Trophoblast cell (in vitro differentiated cells and primary cell): ENCODE data around the gene LITAF.

Experiments used
- DNase-seq, 2 donors: peaks; one replicate each; pipeline ENCODE4 v3.0.0-alpha.2; 2016
- H2AFZ ChIP-seq: 2 replicates; pipeline ENCODE4 v1.6.1; 2013; ENCODE audit warnings: low read length, moderate library complexity, mild to moderate bottlenecking; ENCODE audit not compliant: insufficient read depth, poor library complexity
- H2AK5ac ChIP-seq: 2 replicates; pipeline ENCODE4 v1.6.1; 2013; ENCODE audit warnings: mild to moderate bottlenecking, low read length
- H2BK120ac ChIP-seq: 2 replicates; pipeline ENCODE4 v1.6.1; 2013; ENCODE audit warnings: low read length, mild to moderate bottlenecking, moderate library complexity; ENCODE audit not compliant: insufficient read depth, poor library complexity
- H2BK12ac ChIP-seq: 2 replicates; pipeline ENCODE4 v1.6.1; 2013; ENCODE audit warnings: mild to moderate bottlenecking, low read length, moderate library complexity
- H2BK5ac ChIP-seq: 2 replicates; pipeline ENCODE4 v1.6.1; 2013; ENCODE audit warnings: low read length, low read depth, moderate library complexity, mild to moderate bottlenecking; ENCODE audit not compliant: poor library complexity
- H3K14ac ChIP-seq: 2 replicates; pipeline ENCODE4 v1.6.1; 2013; ENCODE audit warnings: mild to moderate bottlenecking, low read length
- H3K18ac ChIP-seq: 2 replicates; pipeline ENCODE4 v1.6.1; 2013; ENCODE audit warnings: mild to moderate bottlenecking, low read length
- H3K23ac ChIP-seq: 2 replicates; pipeline ENCODE4 v1.6.1; 2013; ENCODE audit warnings: low read length
- H3K27ac ChIP-seq: 2 replicates; pipeline ENCODE4 v1.5.1; 2013; ENCODE audit warnings: low read depth, mild to moderate bottlenecking, inconsistent platforms, low read length, moderate library complexity
- H3K27me3 ChIP-seq: 2 replicates; pipeline ENCODE4 v1.6.1; 2013; ENCODE audit warnings: inconsistent platforms, mild to moderate bottlenecking, low read length, moderate library complexity; ENCODE audit not compliant: insufficient read depth
- H3K36me3 ChIP-seq, 2 experiments: 1 replicate in 1 of 2; 2 replicates in 1 of 2; pipeline ENCODE4 v1.6.1; 2013; ENCODE audit warnings: low read length in 2 of 2, mild to moderate bottlenecking in 2 of 2, moderate library complexity in 1 of 2; ENCODE audit not compliant: insufficient read depth in 2 of 2, control insufficient read depth in 1 of 2
- H3K4ac ChIP-seq: 2 replicates; pipeline ENCODE4 v1.6.1; 2013; ENCODE audit warnings: low read depth, mild to moderate bottlenecking, low read length, moderate library complexity
- H3K4me1 ChIP-seq, 2 experiments: 1 replicate in 1 of 2; 2 replicates in 1 of 2; pipeline ENCODE4 v1.6.1; 2013; ENCODE audit warnings: low read length in 2 of 2, mild to moderate bottlenecking in 2 of 2, moderate library complexity in 1 of 2; ENCODE audit not compliant: insufficient read depth in 2 of 2, control insufficient read depth in 1 of 2
- H3K4me2 ChIP-seq: 2 replicates; pipeline ENCODE4 v1.6.1; 2013; ENCODE audit warnings: inconsistent platforms, mild to moderate bottlenecking, low read length, moderate library complexity
- H3K4me3 ChIP-seq: 2 replicates; pipeline ENCODE4 v1.5.1; 2013; ENCODE audit warnings: mild to moderate bottlenecking, low read depth, low read length, inconsistent platforms
- H3K79me1 ChIP-seq: one replicate; pipeline ENCODE4 v1.6.1; 2013; ENCODE audit warnings: low read length
- H3K79me2 ChIP-seq: 2 replicates; pipeline ENCODE4 v1.6.1; 2013; ENCODE audit warnings: low read length, mild to moderate bottlenecking; ENCODE audit not compliant: control insufficient read depth, insufficient read depth, poor library complexity
- H3K9ac ChIP-seq: 2 replicates; pipeline ENCODE4 v1.6.1; 2013; ENCODE audit warnings: mild to moderate bottlenecking, low read length
- H3K9me3 ChIP-seq: 2 replicates; pipeline ENCODE4 v1.6.1; 2013; ENCODE audit warnings: low read depth, mild to moderate bottlenecking, control low read depth, inconsistent platforms, low read length; ENCODE audit not compliant: insufficient read depth
- H4K12ac ChIP-seq: 2 replicates; pipeline ENCODE4 v1.6.1; 2013; ENCODE audit warnings: low read depth, mild to moderate bottlenecking, low read length, moderate library complexity
- H4K8ac ChIP-seq: 2 replicates; pipeline ENCODE4 v1.6.1; 2013; ENCODE audit warnings: low read depth, mild to moderate bottlenecking, low read length, moderate library complexity
- H4K91ac ChIP-seq: one replicate; pipeline ENCODE4 v1.6.1; 2013; ENCODE audit warnings: low read depth, mild to moderate bottlenecking, low read length, moderate library complexity
- WGBS: extraction: QIAGEN DNeasy Blood & Tissue Kit; methylation state at CpG from one replicate; pipeline ENCODE4 v1.1.7; 2013; ENCODE audit warnings: missing lambda C conversion rate; ENCODE audit not compliant: insufficient read length, insufficient coverage; ENCODE audit errors: extremely low coverage; 5-methylcytosine and 5-hydroxymethylcytosine counted together

LITAF gene

DNA sequence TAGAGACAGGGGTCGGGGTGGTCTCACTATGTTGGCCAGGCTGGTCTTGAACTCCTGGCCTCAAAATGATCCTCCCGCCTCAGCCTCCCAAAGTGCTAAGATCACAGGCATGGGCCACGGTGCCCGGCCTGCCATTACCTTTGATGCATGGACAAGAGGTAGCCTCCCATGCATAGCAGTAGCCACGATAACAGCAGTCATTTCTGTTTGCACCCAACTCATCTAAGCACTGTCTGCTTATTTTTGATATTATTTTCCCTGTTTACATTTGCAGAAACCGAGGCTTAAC is 44.0 kb upstream of the LITAF start:
- Histone ChIP-seq H3K4me2 (no peak overlapping the region), H4K8ac (no peak overlapping the region), H3K36me3 (no peaks in the 10 kb centered on the region), H4K12ac (no peak overlapping the region), H2AFZ (no peak overlapping the region), H4K91ac (no peak overlapping the region), H3K79me2 (no peaks in the 10 kb centered on the region), H2BK120ac (no peak overlapping the region), H2BK12ac (no peak overlapping the region), H3K27me3 (no peaks in the 10 kb centered on the region), H3K4me3 (no peak overlapping the region), H3K27ac (no peak overlapping the region), H3K9ac (no peak overlapping the region), H3K79me1 (peaks cover 17% of the 10 kb centered on the region), H2BK5ac (no peak overlapping the region), H3K14ac (no peak overlapping the region), H3K4ac (no peak overlapping the region), H3K9me3 (peaks cover 1% of the 10 kb centered on the region), H3K18ac (no peak overlapping the region), H2AK5ac (no peak overlapping the region), H3K23ac (no peak overlapping the region), H3K4me1 (peaks cover 17 to 28% of the 10 kb centered on the region in 2 experiments)
- no CpG with 5 or more reads among the region's 6 CpGs for WGBS
- DNase-seq = no peak

DNA sequence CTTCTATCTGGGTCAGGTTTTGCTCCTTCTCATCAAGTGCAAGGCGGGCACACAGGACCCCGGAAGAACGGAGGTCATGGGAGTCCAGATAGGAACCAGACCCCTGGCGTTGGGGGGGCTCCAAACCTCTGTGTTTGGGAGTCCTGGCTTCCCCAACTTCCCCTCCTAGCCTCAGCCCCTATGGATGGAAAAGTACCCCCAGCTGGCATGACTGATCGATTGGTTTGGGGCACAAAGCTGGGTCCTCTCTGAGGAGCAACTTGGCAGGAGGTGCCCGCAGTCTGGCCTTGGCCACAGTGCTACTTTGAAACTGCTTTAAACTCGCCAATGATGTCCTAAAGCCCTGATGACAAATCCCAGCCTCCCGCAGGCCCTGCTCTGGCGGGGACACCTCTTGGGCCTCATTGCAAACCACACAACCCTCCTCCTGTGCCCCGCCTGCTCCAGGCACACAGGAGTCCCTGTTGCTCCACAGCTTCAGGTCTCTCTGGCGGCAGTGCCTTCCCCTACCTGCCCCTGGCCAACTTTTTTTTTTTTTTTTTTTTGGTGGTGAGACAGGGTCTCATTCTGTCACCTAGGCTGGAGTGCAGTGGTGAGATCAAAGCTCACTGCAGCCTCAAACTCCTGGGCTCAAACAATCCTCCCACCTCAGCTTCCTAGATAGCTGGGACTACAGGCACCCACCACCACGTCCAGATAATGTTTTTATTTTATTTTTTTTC is 43.5 kb upstream of the LITAF start:
- Histone ChIP-seq H2BK12ac (peak overlapping the region; percentile 26), H3K79me2 (no peaks in the 10 kb centered on the region), H4K91ac (peak overlapping the region; percentile 3), H3K36me3 (no peaks in the 10 kb centered on the region), H3K9ac (no peak overlapping the region), H3K27me3 (no peaks in the 10 kb centered on the region), H3K4me1 (peaks cover 17 to 26% of the 10 kb centered on the region in 2 experiments), H3K79me1 (peaks cover 16% of the 10 kb centered on the region), H3K4ac (no peak overlapping the region), H3K9me3 (peaks cover 1% of the 10 kb centered on the region), H2BK5ac (no peak overlapping the region), H2AK5ac (no peak overlapping the region), H3K27ac (no peak overlapping the region), H4K8ac (no peak overlapping the region), H3K18ac (no peak overlapping the region), H3K23ac (no peak overlapping the region), H3K4me2 (no peak overlapping the region), H2AFZ (no peak overlapping the region), H3K4me3 (no peak overlapping the region), H4K12ac (no peak overlapping the region), H2BK120ac (no peak overlapping the region), H3K14ac (no peak overlapping the region)
- no peak for DNase-seq
- WGBS = no CpG with 5 or more reads among the region's 12 CpGs

DNA sequence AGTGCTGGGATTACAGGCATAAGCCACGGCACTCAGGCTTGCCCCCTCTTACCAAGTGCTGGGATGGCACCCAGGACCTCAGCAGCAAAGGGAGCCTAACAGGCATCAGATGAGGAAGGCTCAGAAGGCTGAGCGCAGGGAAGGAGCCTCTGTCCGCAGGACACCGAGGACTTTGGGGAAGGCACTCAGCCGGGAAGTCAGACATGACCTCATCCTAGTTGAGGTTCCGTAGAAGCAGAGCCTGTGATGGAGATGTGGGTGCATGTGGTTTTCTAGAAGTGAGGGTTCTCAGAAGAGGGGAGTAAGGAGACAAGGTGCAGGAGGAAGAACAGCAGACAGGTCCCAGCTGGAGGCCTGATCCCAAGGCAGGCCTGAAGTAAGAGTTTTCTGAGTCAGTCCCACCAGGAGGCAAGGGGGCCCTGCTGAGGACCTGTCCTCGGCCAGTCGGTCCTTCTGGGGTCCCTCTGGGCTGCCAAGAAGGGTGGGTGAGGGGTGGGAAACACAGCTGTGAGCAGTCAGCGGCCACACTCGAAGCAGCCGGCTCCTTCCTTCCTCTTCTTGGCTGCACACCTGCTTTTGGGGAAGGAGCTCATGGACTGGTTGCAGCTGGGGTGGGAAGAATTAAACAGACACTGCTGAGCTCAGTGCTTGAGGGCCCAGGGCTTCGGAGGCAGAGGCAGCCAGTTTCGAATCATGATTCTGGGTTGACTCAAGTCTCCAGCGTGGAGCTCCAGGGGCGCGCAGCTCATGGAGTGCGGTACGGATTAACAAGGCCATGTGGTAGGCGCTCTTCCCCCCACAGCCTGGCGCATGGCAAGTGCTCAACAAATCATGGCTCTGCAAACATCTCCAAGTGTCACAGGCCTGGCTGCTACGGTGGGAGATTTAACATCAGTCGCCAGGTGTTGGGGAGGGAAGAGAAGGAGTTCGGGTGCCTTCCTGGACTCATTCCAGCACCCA is 42.6 kb upstream of the LITAF start:
- Histone ChIP-seq H2BK120ac (peak overlapping the region; percentile 1), H3K27me3 (no peaks in the 10 kb centered on the region), H3K79me2 (no peaks in the 10 kb centered on the region), H3K9ac (no peak overlapping the region), H3K27ac (no peak overlapping the region), H4K91ac (peak overlapping the region; percentile 64), H3K23ac (no peak overlapping the region), H4K12ac (no peak overlapping the region), H3K4ac (no peak overlapping the region), H3K4me2 (no peak overlapping the region), H3K36me3 (no peaks in the 10 kb centered on the region), H4K8ac (no peak overlapping the region), H3K14ac (peak overlapping the region; percentile 20), H3K79me1 (peaks cover 15% of the 10 kb centered on the region), H2AK5ac (no peak overlapping the region), H2AFZ (no peak overlapping the region), H3K18ac (no peak overlapping the region), H2BK5ac (no peak overlapping the region), H3K9me3 (peaks cover 1% of the 10 kb centered on the region), H3K4me1 (peaks cover 17 to 25% of the 10 kb centered on the region in 2 experiments), H2BK12ac (peak overlapping the region; percentile 46), H3K4me3 (no peak overlapping the region)
- no CpG with 5 or more reads among the region's 23 CpGs for WGBS
- DNase-seq = no peak

DNA sequence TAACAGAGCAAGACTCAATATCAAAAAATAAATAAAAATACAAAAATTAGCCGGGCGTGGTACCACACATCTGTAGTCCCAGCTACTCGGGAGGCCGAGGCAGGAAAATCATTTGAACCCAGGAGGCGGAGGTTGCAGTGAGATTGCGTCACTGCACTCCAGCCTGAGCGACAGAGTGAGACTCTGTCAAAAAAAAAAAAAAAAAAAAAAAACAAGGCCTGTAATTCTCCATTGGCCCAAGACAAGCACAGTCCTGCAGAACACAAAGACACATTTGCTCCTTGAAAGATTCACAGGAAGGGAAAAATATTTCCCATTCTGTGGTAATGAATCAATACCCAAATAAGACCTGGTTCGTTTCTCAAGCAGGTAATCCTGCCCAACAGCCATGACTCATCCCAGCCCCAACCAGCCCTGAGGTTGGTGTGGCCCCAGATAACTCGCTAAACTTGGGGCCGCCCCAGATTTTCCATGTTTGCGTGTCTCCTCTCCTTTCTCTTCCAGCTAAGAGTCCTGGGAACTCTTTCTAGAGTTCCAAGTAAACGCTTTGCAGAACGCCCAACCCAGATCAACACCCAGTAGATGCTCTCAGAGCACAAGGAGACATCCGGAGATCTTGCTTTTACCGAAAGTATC is 41.2 kb upstream of the LITAF start:
- no peak overlapping the region for H2AFZ ChIP-seq
- no peak overlapping the region for H4K8ac ChIP-seq
- H3K79me1 ChIP-seq = peaks cover 12% of the 10 kb centered on the region
- H4K91ac ChIP-seq = no peak overlapping the region
- H3K27ac ChIP-seq = peak overlapping the region; percentile 60
- peak overlapping the region; percentile 54 for H2BK120ac ChIP-seq
- WGBS = no CpG with 5 or more reads among the region's 15 CpGs
- peaks cover 14 to 16% of the 10 kb centered on the region in 2 experiments for H3K4me1 ChIP-seq
- no peak overlapping the region for H3K23ac ChIP-seq
- H3K27me3 ChIP-seq = no peaks in the 10 kb centered on the region
- peak overlapping the region; percentile 31 for H3K14ac ChIP-seq
- H2BK5ac ChIP-seq = no peak overlapping the region
- no peak overlapping the region for H2AK5ac ChIP-seq
- H3K36me3 ChIP-seq = no peaks in the 10 kb centered on the region
- no peaks in the 10 kb centered on the region for H3K79me2 ChIP-seq
- H3K4me2 ChIP-seq = no peak overlapping the region
- peak; percentile 58 to 80 for DNase-seq
- H4K12ac ChIP-seq = no peak overlapping the region
- H3K4me3 ChIP-seq = no peak overlapping the region
- H3K18ac ChIP-seq = no peak overlapping the region
- no peak overlapping the region for H3K4ac ChIP-seq
- peaks cover 1% of the 10 kb centered on the region for H3K9me3 ChIP-seq
- H2BK12ac ChIP-seq = no peak overlapping the region
- no peak overlapping the region for H3K9ac ChIP-seq
